ENCODE measurements around the gene SYCE3. TPM values are rescaled to one million over a fixed set of nuclear protein-coding genes. Genes with fewer than 3 reads are reported as not detected.
A peak's percentile ranks its signal among the peaks of the same experiment; 100 is the strongest.

SYCE3 gene
- total RNA-seq, 1 donor from 2014 or later, result not detected

- peak; percentile 100 for DNase-seq (ENCODE audit: low spot score)
- Histone ChIP-seq H3K36me3 (no peaks in the 10 kb centered on the region), H3K4me1 (peaks cover 4% of the 10 kb centered on the region), H3K4me3 (peak within 1 kb of the TSS; percentile 72), H3K79me2 (ENCODE audit: low read depth) (peaks cover 12% of the 10 kb centered on the region), H4K20me1 (ENCODE audit: low read depth) (no peaks in the 10 kb centered on the region), H3K27me3 (no peaks in the 10 kb centered on the region), H3K27ac (peak within 1 kb of the TSS; percentile 91), H3K9me3 (ENCODE audit: low read depth) (no peaks in the 10 kb centered on the region), H3K4me2 (peak within 1 kb of the TSS; percentile 94), H3K9ac (peak within 1 kb of the TSS; percentile 75), H3F3A (ENCODE audit: low read depth) (peaks cover 19% of the 10 kb centered on the region), H2AFZ (replicated peaks) (peak within 1 kb of the TSS; percentile 46)
- Mint-ChIP-seq H3K27ac (peak within 1 kb of the TSS; percentile 76), H3K9me3 (no peaks in the 10 kb centered on the region), H3K36me3 (peaks cover 5% of the 10 kb centered on the region), H3K4me3 (peak within 1 kb of the TSS; percentile 94), H3K27me3 (ENCODE audit: insufficient read depth, low read depth) (peaks cover 9% of the 10 kb centered on the region), H3K4me1 (peaks cover 10% of the 10 kb centered on the region)
- no peak for TF ChIP-seq CTCF (IDR thresholded peaks at IDR 0.05)
- TF ChIP-seq EZH2 (IDR thresholded peaks at IDR 0.05), result no peak
- TF ChIP-seq EZH2phosphoT487 (IDR thresholded peaks at IDR 0.05), result no peak
These were observed 20.0 kb upstream of the SYCE3 start, which contains the start of gene CHKB for GRCh38 chr22:50582493-50583293. TSS of gene CHKB (minus strand) at chr22:50582849. CDS start at chr22:50582781, 68 bp downstream.

- Mint-ChIP-seq H3K4me3 (peak overlapping the region; percentile 94), H3K27ac (peak overlapping the region; percentile 76), H3K9me3 (no peaks in the 10 kb centered on the region), H3K4me1 (peaks cover 6% of the 10 kb centered on the region), H3K27me3 (ENCODE audit: insufficient read depth, low read depth) (peaks cover 9% of the 10 kb centered on the region), H3K36me3 (peaks cover 5% of the 10 kb centered on the region)
- peak overlapping the region; percentile 94 for H3K4me2 ChIP-seq
- peaks cover 12% of the 10 kb centered on the region for H3K79me2 ChIP-seq (ENCODE audit: low read depth)
- H3K4me1 ChIP-seq, result peaks cover 4% of the 10 kb centered on the region
- peak overlapping the region; percentile 75 for H3K9ac ChIP-seq
- H3K9me3 ChIP-seq (ENCODE audit: low read depth), result no peaks in the 10 kb centered on the region
- peak overlapping the region; percentile 91 for H3K27ac ChIP-seq
- peaks cover 19% of the 10 kb centered on the region for H3F3A ChIP-seq (ENCODE audit: low read depth)
- TF ChIP-seq CTCF (IDR thresholded peaks at IDR 0.05), result no peak
- TF ChIP-seq EZH2 (IDR thresholded peaks at IDR 0.05), result peak; percentile 25
- TF ChIP-seq EZH2phosphoT487 (IDR thresholded peaks at IDR 0.05), result no peak
- H3K27me3 ChIP-seq, result no peaks in the 10 kb centered on the region
- peak overlapping the region; percentile 72 for H3K4me3 ChIP-seq
- DNase-seq (ENCODE audit: low spot score), result no peak
- H4K20me1 ChIP-seq (ENCODE audit: low read depth), result no peaks in the 10 kb centered on the region
- no peak overlapping the region for H2AFZ ChIP-seq (replicated peaks)
- H3K36me3 ChIP-seq, result no peaks in the 10 kb centered on the region
These were observed 19.3 kb upstream of the SYCE3 start for GRCh38 chr22:50581950-50582492.

GRCh38 chr22:50581031-50581949, 18.6 kb upstream of the SYCE3 start:
- TF ChIP-seq EZH2phosphoT487 (IDR thresholded peaks at IDR 0.05), result no peak
- no peak for TF ChIP-seq EZH2 (IDR thresholded peaks at IDR 0.05)
- TF ChIP-seq CTCF (IDR thresholded peaks at IDR 0.05), result no peak
- H3K4me3 Mint-ChIP-seq, result peak overlapping the region; percentile 94
- no peaks in the 10 kb centered on the region for H3K9me3 Mint-ChIP-seq
- peaks cover 6% of the 10 kb centered on the region for H3K4me1 Mint-ChIP-seq
- Histone ChIP-seq H3K9me3 (ENCODE audit: low read depth) (no peaks in the 10 kb centered on the region), H3K36me3 (no peaks in the 10 kb centered on the region), H3K4me2 (peak overlapping the region; percentile 94), H3K27me3 (no peaks in the 10 kb centered on the region), H3K27ac (no peak overlapping the region), H3K4me3 (peak overlapping the region; percentile 72), H3K4me1 (peaks cover 4% of the 10 kb centered on the region), H2AFZ (replicated peaks) (no peak overlapping the region), H3K79me2 (ENCODE audit: low read depth) (peaks cover 12% of the 10 kb centered on the region), H3K9ac (peak overlapping the region; percentile 75), H4K20me1 (ENCODE audit: low read depth) (no peaks in the 10 kb centered on the region), H3F3A (ENCODE audit: low read depth) (peaks cover 19% of the 10 kb centered on the region)
- peaks cover 7% of the 10 kb centered on the region for H3K27me3 Mint-ChIP-seq (ENCODE audit: insufficient read depth, low read depth)
- H3K36me3 Mint-ChIP-seq, result peaks cover 5% of the 10 kb centered on the region
- DNase-seq (ENCODE audit: low spot score), result no peak
- H3K27ac Mint-ChIP-seq, result no peak overlapping the region
